K562 (cell line): ENCODE data around the gene PPARG. TPM values are rescaled to one million over a fixed set of nuclear protein-coding genes. Genes with fewer than 3 reads are reported as not detected.

Source experiments
- ATAC-seq: fragments of 200-7000 bp; cut with Tn5 transposase; 3 replicates; pipeline ENCODE4 v1.9.1; 2020; ENCODE audit warnings: moderate library complexity
- BruUV-seq: library from RNA; stranded (reverse); fragments of 400-500 nt; replicated peaks from 2 replicates; lab custom pipeline; 2021; lab: Mats Ljungman, UMichigan
- CTCF ChIA-PET: fragments of 300-600 bp; formaldehyde crosslinking; extraction: SDS; loops from one replicate; lab custom pipeline; 2021; ENCODE audit warnings: low intra/inter-chr PET ratio; lab: Yijun Ruan, JAX
- POLR2A ChIA-PET: fragments of 300-600, 350-650 bp; sonication (Branson Sonifier 250); formaldehyde crosslinking; extraction: SDS; loops from one replicate; lab custom pipeline; 2021; ENCODE audit warnings: antibody characterized with exemption, inconsistent platforms; lab: Yijun Ruan, JAX
- DNase-seq, 4 experiments: peaks; one replicate each; pipeline versions ENCODE4 v3.0.0 to v3.0.0-alpha.2; 2011 to 2018; ENCODE audit warnings: low spot score in 3 of 4, mixed read lengths in 3 of 4; ENCODE audit errors: extremely low read depth in 1 of 4
- FAIRE-seq: peaks from 2 replicates; lab custom pipeline; 2011; peaks lifted over from hg19 to GRCh38; lab: Jason Lieb, UNC
- H2AFZ ChIP-seq: 2 replicates; pipeline ENCODE4 v1.6.0; 2011; ENCODE audit warnings: low read depth, low read length, control low read depth, inconsistent platforms
- H3K27ac ChIP-seq: fragments of 200-600 bp; 3 replicates; pipeline ENCODE4 v1.8.0; 2011; ENCODE audit warnings: low read depth, mild to moderate bottlenecking, control low read depth, inconsistent platforms, low read length, moderate library complexity, mixed read lengths; ENCODE audit errors: extremely low read depth
- H3K27me3 ChIP-seq, 2 experiments: fragments of 300-600 bp in 1 of 2; 2 replicates in 1 of 2; 3 replicates in 1 of 2; pipeline versions ENCODE4 v1.6.0 to v1.8.0; 2011; ENCODE audit warnings: inconsistent platforms in 2 of 2, low read length in 2 of 2, mild to moderate bottlenecking in 1 of 2, mixed read lengths in 1 of 2, moderate library complexity in 1 of 2; ENCODE audit not compliant: control insufficient read depth in 2 of 2, insufficient read depth in 2 of 2
- H3K36me3 ChIP-seq: fragments of 300-600 bp; 3 replicates; pipeline ENCODE4 v1.8.0; 2011; ENCODE audit warnings: mild to moderate bottlenecking, low read length, inconsistent platforms; ENCODE audit not compliant: control insufficient read depth, insufficient read depth
- H3K4me1 ChIP-seq, 2 experiments: fragments of 200-600 bp in 1 of 2; replicated peaks in 1 of 2; 2 replicates in 1 of 2; 3 replicates in 1 of 2; pipeline versions ENCODE4 v1.5.1 to v1.8.0; 2011; ENCODE audit warnings: inconsistent platforms in 2 of 2, low read length in 2 of 2, mild to moderate bottlenecking in 1 of 2, mixed read lengths in 1 of 2, moderate library complexity in 1 of 2; ENCODE audit not compliant: control insufficient read depth in 2 of 2, insufficient read depth in 2 of 2
- H3K4me2 ChIP-seq: 2 replicates; pipeline ENCODE4 v1.6.1; 2011; ENCODE audit warnings: low read length, control low read depth, inconsistent platforms, mixed read lengths; ENCODE audit not compliant: insufficient read depth
- H3K4me3 ChIP-seq: fragments of 200-600 bp; sonication (generic), shearing (Covaris generic); 2 replicates; pipeline ENCODE4 v1.5.1; 2016; ENCODE audit warnings: control low read depth, inconsistent platforms
- H3K79me2 ChIP-seq: fragments of 200-600 bp; 3 replicates; pipeline ENCODE4 v1.8.0; 2011; ENCODE audit warnings: low read length, inconsistent platforms; ENCODE audit not compliant: control insufficient read depth, insufficient read depth
- H3K9ac ChIP-seq, 2 experiments: 2 replicates each; pipeline versions ENCODE4 v1.6.0 to v1.6.1; 2011; ENCODE audit warnings: low read depth in 2 of 2, low read length in 2 of 2, control low read depth in 1 of 2, inconsistent platforms in 1 of 2, mild to moderate bottlenecking in 1 of 2, mixed read lengths in 1 of 2; ENCODE audit not compliant: insufficient read depth in 1 of 2
- H3K9me1 ChIP-seq: one replicate; pipeline ENCODE4 v1.6.0; 2011; ENCODE audit warnings: inconsistent platforms, mild to moderate bottlenecking, low read length, moderate library complexity; ENCODE audit not compliant: control insufficient read depth, insufficient read depth
- H3K9me3 ChIP-seq: replicated peaks from 2 replicates; pipeline ENCODE4 v1.5.1; 2011; ENCODE audit warnings: low read depth, low read length, inconsistent platforms; ENCODE audit not compliant: control insufficient read depth, insufficient read depth
- H4K20me1 ChIP-seq: replicated peaks from 2 replicates; pipeline ENCODE4 v1.6.1; 2011; ENCODE audit warnings: low read length, inconsistent platforms, mixed read lengths; ENCODE audit not compliant: control insufficient read depth, insufficient read depth
- CXXC5 ChIP-seq: fragments of 250-450 bp; sonication (Bioruptor Pico); IDR thresholded peaks from 2 replicates; pipeline ENCODE4 v1.8.0; 2022; ENCODE audit warnings: inconsistent platforms, mild to moderate bottlenecking, moderate library complexity
- DMBX1 ChIP-seq: fragments of 250-450 bp; sonication (Bioruptor Pico); IDR thresholded peaks from 2 replicates; pipeline ENCODE4 v1.8.0; 2022; ENCODE audit warnings: inconsistent platforms, mild to moderate bottlenecking, moderate library complexity, borderline replicate concordance
- ETV6 ChIP-seq, 3 experiments: fragments of 150-350 bp in 1 of 3; sonication (generic) in 1 of 3; formaldehyde crosslinking in 1 of 3; IDR thresholded peaks; 2 replicates each; pipeline versions ENCODE4 v1.6.1 to v1.8.0; 2014 to 2022; ENCODE audit warnings: borderline replicate concordance in 2 of 3, low read depth in 2 of 3, antibody characterized with exemption in 1 of 3, low read length in 1 of 3, mild to moderate bottlenecking in 1 of 3, missing genetic modification reagents in 1 of 3
- LEF1 ChIP-seq: fragments of 450-650 bp; IDR thresholded peaks from 2 replicates; pipeline ENCODE4 v1.6.1; 2016; ENCODE audit warnings: mild to moderate bottlenecking
- WGBS: fragments of 100-300 bp; shearing (Covaris generic); methylation state at CpG from one replicate; pipeline ENCODE4 v1.1.6; 2016; ENCODE audit warnings: low coverage, mixed read lengths; ENCODE audit not compliant: insufficient coverage; ENCODE audit errors: missing lambda C conversion rate; 5-methylcytosine and 5-hydroxymethylcytosine counted together
- in situ Hi-C: fragments of 300-500 bp; cut with MboI; formaldehyde crosslinking; loops from 4 replicates; pipeline ENCODE4 v1.15.0; 2018; ENCODE audit warnings: inconsistent platforms, mixed read lengths
- intact Hi-C: fragments of 100-400 bp; cut with micrococcal nuclease; formaldehyde crosslinking; loops from 2 replicates; pipeline ENCODE4 v1.14.2; 2022
- polyA plus RNA-seq, 8 experiments: library from polyadenylated mRNA; depleted of rRNA in 4 of 8; stranded (reverse) in 5 of 8; unstranded in 3 of 8; fragments of >200 nt; fragmentation: Nextera tagmentation in 2 of 8; fragmentation: Illumina TruSeq in 1 of 8; extraction: Ambion mirVana in 2 of 8; extraction: Trizol in 1 of 8; gene quantifications; 2 replicates each; pipeline versions ENCODE4 v1.2.1 to v1.2.3, GENCODE V29; 2011 to 2014; ENCODE audit warnings: inconsistent platforms in 1 of 8, missing spikeins in 1 of 8
- total RNA-seq, 7 experiments: library from RNA; depleted of rRNA in 6 of 7; stranded (reverse); fragments of >200 nt in 6 of 7; fragmentation: Illumina TruSeq in 2 of 7; extraction: Trizol in 2 of 7; gene quantifications; 2 replicates each; pipeline versions ENCODE4 v1.2.1 to v1.2.3, GENCODE V29; 2011 to 2021; ENCODE audit warnings: low replicate concordance in 1 of 7
- TF ChIP-seq, protein P1 (sequence below), 2 experiments: fragments of 200-800 bp in 1 of 2; sonication (Bioruptor generic) in 1 of 2; sonication (generic) in 1 of 2; formaldehyde crosslinking in 1 of 2; IDR thresholded peaks in 1 of 2; conservative IDR thresholded peaks in 1 of 2; 2 replicates each; pipeline versions ENCODE4 v1.5.0 to v1.6.1; 2016 to 2020; ENCODE audit warnings: missing compliant biosample characterization in 1 of 2, missing genetic modification characterization in 1 of 2, missing genetic modification reagents in 1 of 2

The PPARG gene
- total and polyA plus RNA-seq, 9 of the 15 experiments (the other 6 are each of a cell fraction or from before 2014, with no cell fraction given) = not detected

DNA sequence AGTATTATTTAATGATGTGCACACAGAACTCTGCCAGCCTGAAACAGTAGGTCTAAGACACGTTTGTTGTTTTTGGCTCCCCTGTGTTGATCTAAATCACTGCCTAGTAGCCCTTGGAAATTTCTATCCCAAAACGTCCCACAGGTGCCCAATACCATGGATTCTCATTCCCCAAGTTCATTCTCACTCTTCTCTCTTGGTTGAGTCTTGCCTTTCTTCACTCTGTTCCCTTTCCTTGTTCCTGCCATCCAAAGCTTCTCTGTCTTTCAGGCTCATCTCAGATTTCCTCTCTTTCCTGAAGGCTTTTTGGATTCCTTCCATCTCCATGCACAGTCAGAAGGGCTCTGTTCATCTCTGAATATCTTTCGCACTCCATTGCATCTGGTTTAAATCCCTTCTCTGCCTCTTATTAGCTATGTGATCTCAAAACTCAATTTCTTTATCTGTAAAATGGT is 54.2 kb downstream of the PPARG start:
- Histone ChIP-seq H3K27ac (no peak overlapping the region), H3K4me1 (no peaks in the 10 kb centered on the region), H3K9me1 (no peaks in the 10 kb centered on the region), H3K79me2 (no peaks in the 10 kb centered on the region), H3K9ac (no peak overlapping the region), H3K4me3 (no peak overlapping the region), H3K4me2 (no peak overlapping the region), H3K9me3 (no peaks in the 10 kb centered on the region), H2AFZ (no peak overlapping the region), H4K20me1 (no peaks in the 10 kb centered on the region), H3K27me3 (no peaks in the 10 kb centered on the region; a peak in 1 of 5 replicates), H3K36me3 (no peaks in the 10 kb centered on the region)
- CTCF ChIA-PET = no interaction called here
- no peak for DNase-seq
- POLR2A ChIA-PET = no interaction called here
- FAIRE-seq = no peak
- BruUV-seq = no TSS peak
- in situ Hi-C loops (no loop called here), intact Hi-C loops (no loop called here)
- TF ChIP-seq LEF1 (no peak), ETV6 (IDR thresholded peaks at IDR 0.05; ENCODE audit: borderline replicate concordance in 1 of 2, low read depth in 2 of 2, low read length in 1 of 2) (no peak), ETV6 (CRISPR knock-in tag; IDR thresholded peaks at IDR 0.05; ENCODE audit: borderline replicate concordance) (no peak), DMBX1 (CRISPR knock-in tag) (no peak), CXXC5 (CRISPR knock-in tag) (no peak)
- TF ChIP-seq, protein P1, sequence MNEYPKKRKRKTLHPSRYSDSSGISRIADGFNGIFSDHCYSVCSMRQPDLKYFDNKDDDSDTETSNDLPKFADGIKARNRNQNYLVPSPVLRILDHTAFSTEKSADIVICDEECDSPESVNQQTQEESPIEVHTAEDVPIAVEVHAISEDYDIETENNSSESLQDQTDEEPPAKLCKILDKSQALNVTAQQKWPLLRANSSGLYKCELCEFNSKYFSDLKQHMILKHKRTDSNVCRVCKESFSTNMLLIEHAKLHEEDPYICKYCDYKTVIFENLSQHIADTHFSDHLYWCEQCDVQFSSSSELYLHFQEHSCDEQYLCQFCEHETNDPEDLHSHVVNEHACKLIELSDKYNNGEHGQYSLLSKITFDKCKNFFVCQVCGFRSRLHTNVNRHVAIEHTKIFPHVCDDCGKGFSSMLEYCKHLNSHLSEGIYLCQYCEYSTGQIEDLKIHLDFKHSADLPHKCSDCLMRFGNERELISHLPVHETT (CRISPR knock-in tag; conservative IDR thresholded peaks at IDR 0.05 in 1 of 2, IDR thresholded peaks at IDR 0.05 in 1 of 2) = no peak
- no peak for ATAC-seq
- 2% methylated on average over 3 of the region's 3 CpGs for WGBS
